ENCODE data around the gene SLC35F5. TPM values are rescaled to one million over a fixed set of nuclear protein-coding genes. Genes with fewer than 3 reads are reported as not detected.

Gene SLC35F5, protein sequence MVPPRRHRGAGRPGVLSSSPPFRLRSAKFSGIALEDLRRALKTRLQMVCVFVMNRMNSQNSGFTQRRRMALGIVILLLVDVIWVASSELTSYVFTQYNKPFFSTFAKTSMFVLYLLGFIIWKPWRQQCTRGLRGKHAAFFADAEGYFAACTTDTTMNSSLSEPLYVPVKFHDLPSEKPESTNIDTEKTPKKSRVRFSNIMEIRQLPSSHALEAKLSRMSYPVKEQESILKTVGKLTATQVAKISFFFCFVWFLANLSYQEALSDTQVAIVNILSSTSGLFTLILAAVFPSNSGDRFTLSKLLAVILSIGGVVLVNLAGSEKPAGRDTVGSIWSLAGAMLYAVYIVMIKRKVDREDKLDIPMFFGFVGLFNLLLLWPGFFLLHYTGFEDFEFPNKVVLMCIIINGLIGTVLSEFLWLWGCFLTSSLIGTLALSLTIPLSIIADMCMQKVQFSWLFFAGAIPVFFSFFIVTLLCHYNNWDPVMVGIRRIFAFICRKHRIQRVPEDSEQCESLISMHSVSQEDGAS
- 28.3 TPM for polyA plus RNA-seq (2013)

DNA sequence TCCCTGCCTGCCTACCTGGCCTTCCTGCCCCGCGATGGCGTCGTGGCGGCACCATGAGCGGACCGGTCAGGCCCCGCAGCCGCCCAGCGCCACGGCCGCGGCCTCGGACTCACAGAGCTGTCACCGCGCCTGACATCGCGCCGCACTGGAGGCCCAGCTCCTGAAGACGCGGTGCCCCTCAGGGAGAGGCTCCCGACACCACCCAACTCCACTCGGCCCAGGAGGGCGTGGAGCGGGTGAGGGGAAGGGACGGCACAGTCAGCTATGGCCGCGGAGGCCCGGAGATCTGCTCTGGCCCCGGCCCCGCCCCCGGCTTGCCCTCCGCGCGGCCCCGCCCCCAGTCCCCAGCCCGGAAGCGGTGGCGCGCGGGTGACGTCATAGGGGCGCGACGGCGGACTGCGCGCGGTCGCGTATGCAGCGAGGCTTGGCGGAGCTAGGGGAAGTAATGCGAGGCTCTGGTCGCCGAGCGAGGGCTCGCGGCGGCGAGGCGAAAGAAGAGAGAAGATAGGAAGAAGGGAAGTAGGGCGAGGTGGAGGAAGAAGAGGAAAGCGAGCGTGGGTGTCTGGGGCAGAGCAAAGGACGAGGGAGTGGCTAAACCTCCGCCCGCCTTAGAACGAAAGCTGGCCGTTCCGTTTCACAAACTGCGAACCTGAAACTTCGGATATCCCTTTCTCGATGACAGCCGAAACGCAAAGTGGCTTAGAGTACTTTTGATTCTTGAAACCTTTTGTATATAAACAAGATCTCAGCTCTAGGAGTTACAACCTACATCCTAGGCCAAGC is at the start of gene SLC35F5:
Gene SLC35F5 (minus strand): TSS at position 288 of the 783 bp plus-strand sequence. CDS start 233 bp downstream, at position 55.
- peaks cover 0 to 9% (median 3%) of the 10 kb centered on the region in 4 experiments for H3K36me3 ChIP-seq (ENCODE audit: control insufficient read depth in 4 of 4, insufficient read depth in 4 of 4, low read length in 3 of 4)
- 0% methylated on average over 59 of the region's 76 CpGs for WGBS (ENCODE audit: insufficient coverage)
- H3K4me3 ChIP-seq (ENCODE audit: control insufficient read depth in 1 of 7, extremely low read depth in 1 of 7, insufficient read depth in 4 of 7, low read depth in 2 of 7, low read length in 6 of 7) = peak within 1 kb of the TSS; percentile 64 to 99 (median 96)
- H3K9me3 ChIP-seq (ENCODE audit: control extremely low read depth in 1 of 5, control insufficient read depth in 4 of 5, insufficient read depth in 2 of 5, low read depth in 1 of 5, low read length in 4 of 5) = no peaks in the 10 kb centered on the region
- no peaks in the 10 kb centered on the region for H3K27me3 ChIP-seq (replicated peaks in 2 of 5; ENCODE audit: control insufficient read depth in 4 of 5, insufficient read depth in 5 of 5, low read length in 4 of 5)
- peak; percentile 92 to 96 (median 95) for DNase-seq
- peak within 1 kb of the TSS; percentile 78 to 96 for H3K27ac ChIP-seq (ENCODE audit: insufficient read depth in 1 of 2, low read depth in 1 of 2, low read length in 2 of 2, poor library complexity in 1 of 2, severe bottlenecking in 2 of 2)
- peaks cover 5 to 24% (median 15%) of the 10 kb centered on the region in 4 experiments for H3K4me1 ChIP-seq (ENCODE audit: control extremely low read depth in 1 of 4, control insufficient read depth in 4 of 4, insufficient read depth in 4 of 4, low read length in 3 of 4)
- POLR2A ChIA-PET = interaction anchor here (0.8 to 1.5 kb wide), 2 partner anchors 13 to 133 kb away, joined by 3 to 9 read pairs; partner anchors contain the start of gene ACTR3
- CTCF ChIA-PET = interaction anchor here (1.3 to 2.0 kb wide), 4 partner anchors 12 to 210 kb away, joined by 3 to 8 read pairs (median 6); no protein-coding TSS in a partner anchor

DNA sequence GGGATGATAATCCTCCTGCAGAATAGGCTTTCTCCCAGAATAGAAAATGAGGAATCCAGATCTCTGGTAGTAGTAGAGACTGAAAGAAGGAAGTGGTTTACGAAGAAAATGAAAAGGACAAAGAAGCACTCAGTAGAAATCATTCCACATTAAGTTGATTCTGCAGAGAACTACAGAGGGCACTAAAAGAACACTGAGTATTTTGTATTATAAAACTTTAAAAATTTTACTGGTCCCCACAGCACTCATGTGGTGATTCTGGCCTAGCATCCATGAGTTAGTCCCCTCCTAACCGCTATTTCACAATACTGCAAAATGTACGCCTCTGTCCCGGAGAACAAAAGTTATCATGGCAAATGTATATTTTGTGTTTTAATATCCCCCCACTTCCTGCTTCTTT is 42.9 kb upstream of the SLC35F5 start:
- H3K4me3 ChIP-seq (ENCODE audit: control insufficient read depth in 1 of 7, extremely low read depth in 1 of 7, insufficient read depth in 4 of 7, low read depth in 2 of 7, low read length in 6 of 7) = no peak overlapping the region
- H3K9me3 ChIP-seq (ENCODE audit: control extremely low read depth in 1 of 5, control insufficient read depth in 4 of 5, insufficient read depth in 2 of 5, low read depth in 1 of 5, low read length in 4 of 5) = no peaks in the 10 kb centered on the region
- ChIA-PET POLR2A (no interaction called here), CTCF (interaction anchor here (2.1 kb wide), 1 partner anchor 10 kb away, joined by 4 read pairs; no protein-coding TSS in a partner anchor)
- H3K36me3 ChIP-seq (ENCODE audit: control insufficient read depth in 4 of 4, insufficient read depth in 4 of 4, low read length in 3 of 4) = no peaks in the 10 kb centered on the region
- peaks cover 0 to 5% (median 2%) of the 10 kb centered on the region in 4 experiments for H3K4me1 ChIP-seq (ENCODE audit: control extremely low read depth in 1 of 4, control insufficient read depth in 4 of 4, insufficient read depth in 4 of 4, low read length in 3 of 4)
- DNase-seq = peak in 2 of 3 donors; percentile 14 to 16
- WGBS (ENCODE audit: insufficient coverage) = no CpG with 5 or more reads among the region's 4 CpGs
- H3K27me3 ChIP-seq (replicated peaks in 2 of 5; ENCODE audit: control insufficient read depth in 4 of 5, insufficient read depth in 5 of 5, low read length in 4 of 5) = no peaks in the 10 kb centered on the region
- H3K27ac ChIP-seq (ENCODE audit: insufficient read depth in 1 of 2, low read depth in 1 of 2, low read length in 2 of 2, poor library complexity in 1 of 2, severe bottlenecking in 2 of 2) = no peak overlapping the region

DNA sequence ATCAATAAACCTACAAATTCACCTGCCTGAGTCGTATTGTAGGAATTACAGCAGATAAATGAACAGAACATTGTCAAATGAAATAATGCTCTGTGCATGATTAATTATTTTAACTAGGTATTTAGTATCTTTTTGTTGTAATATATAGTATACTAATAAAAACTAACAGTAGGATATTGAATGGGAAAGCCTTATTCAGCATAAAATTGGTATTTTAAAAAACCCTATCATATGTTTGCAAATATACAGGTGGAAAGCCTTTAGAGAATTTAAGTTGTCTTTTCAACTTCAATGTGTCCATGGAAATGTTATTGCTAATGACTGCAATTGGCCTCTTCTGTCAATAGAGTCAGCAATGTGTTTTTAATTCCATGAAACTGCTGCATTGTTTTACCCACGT is 40.8 kb upstream of the SLC35F5 start:
- no peak overlapping the region for H3K27ac ChIP-seq (ENCODE audit: insufficient read depth in 1 of 2, low read depth in 1 of 2, low read length in 2 of 2, poor library complexity in 1 of 2, severe bottlenecking in 2 of 2)
- peaks cover 0 to 5% (median 3%) of the 10 kb centered on the region in 4 experiments for H3K4me1 ChIP-seq (ENCODE audit: control extremely low read depth in 1 of 4, control insufficient read depth in 4 of 4, insufficient read depth in 4 of 4, low read length in 3 of 4)
- no peaks in the 10 kb centered on the region for H3K36me3 ChIP-seq (ENCODE audit: control insufficient read depth in 4 of 4, insufficient read depth in 4 of 4, low read length in 3 of 4)
- no peaks in the 10 kb centered on the region for H3K9me3 ChIP-seq (ENCODE audit: control extremely low read depth in 1 of 5, control insufficient read depth in 4 of 5, insufficient read depth in 2 of 5, low read depth in 1 of 5, low read length in 4 of 5)
- H3K27me3 ChIP-seq (replicated peaks in 2 of 5; ENCODE audit: control insufficient read depth in 4 of 5, insufficient read depth in 5 of 5, low read length in 4 of 5) = no peaks in the 10 kb centered on the region
- CTCF ChIA-PET = no interaction called here
- WGBS (ENCODE audit: insufficient coverage) = 100% methylated on average over 1 of the region's 2 CpGs
- no peak overlapping the region for H3K4me3 ChIP-seq (ENCODE audit: control insufficient read depth in 1 of 7, extremely low read depth in 1 of 7, insufficient read depth in 4 of 7, low read depth in 2 of 7, low read length in 6 of 7)
- no peak for DNase-seq
- POLR2A ChIA-PET = no interaction called here

DNA sequence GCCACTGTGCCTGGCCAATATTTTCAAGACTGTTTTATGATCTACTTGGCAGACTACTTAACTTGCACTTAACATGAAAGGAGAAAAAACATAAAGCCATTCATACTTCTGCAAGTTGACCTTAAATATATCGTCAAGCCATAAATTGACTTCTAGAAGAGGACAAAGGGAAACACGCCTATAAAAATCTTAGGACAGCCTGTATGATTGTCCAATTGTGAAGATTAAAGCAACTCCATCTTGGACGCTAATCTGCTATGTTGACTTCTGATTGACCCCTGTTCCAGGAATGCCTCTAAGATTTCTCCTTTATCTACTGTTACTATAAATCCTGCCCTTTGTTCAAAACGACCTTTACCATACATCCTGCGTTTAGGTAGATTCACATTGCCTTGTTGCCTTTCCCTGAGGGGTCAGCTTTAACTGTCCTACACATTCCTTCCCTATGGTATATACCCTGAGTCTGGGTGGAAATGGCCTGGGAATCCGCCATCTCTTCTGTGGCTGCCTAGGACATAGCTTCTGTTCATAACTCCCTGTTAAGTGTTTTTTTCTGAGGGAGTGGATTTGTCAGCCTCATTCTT is 40.2 kb upstream of the SLC35F5 start:
- 100% methylated on average over 5 of the region's 6 CpGs for WGBS (ENCODE audit: insufficient coverage)
- CTCF ChIA-PET = no interaction called here
- Histone ChIP-seq H3K27ac (ENCODE audit: insufficient read depth in 1 of 2, low read depth in 1 of 2, low read length in 2 of 2, poor library complexity in 1 of 2, severe bottlenecking in 2 of 2) (no peak overlapping the region), H3K36me3 (ENCODE audit: control insufficient read depth in 4 of 4, insufficient read depth in 4 of 4, low read length in 3 of 4) (no peaks in the 10 kb centered on the region), H3K27me3 (replicated peaks in 2 of 5; ENCODE audit: control insufficient read depth in 4 of 5, insufficient read depth in 5 of 5, low read length in 4 of 5) (no peaks in the 10 kb centered on the region), H3K9me3 (ENCODE audit: control extremely low read depth in 1 of 5, control insufficient read depth in 4 of 5, insufficient read depth in 2 of 5, low read depth in 1 of 5, low read length in 4 of 5) (no peaks in the 10 kb centered on the region), H3K4me1 (ENCODE audit: control extremely low read depth in 1 of 4, control insufficient read depth in 4 of 4, insufficient read depth in 4 of 4, low read length in 3 of 4) (peaks cover 0 to 11% (median 3%) of the 10 kb centered on the region in 4 experiments), H3K4me3 (ENCODE audit: control insufficient read depth in 1 of 7, extremely low read depth in 1 of 7, insufficient read depth in 4 of 7, low read depth in 2 of 7, low read length in 6 of 7) (no peak overlapping the region)
- POLR2A ChIA-PET = no interaction called here
- no peak for DNase-seq

DNA sequence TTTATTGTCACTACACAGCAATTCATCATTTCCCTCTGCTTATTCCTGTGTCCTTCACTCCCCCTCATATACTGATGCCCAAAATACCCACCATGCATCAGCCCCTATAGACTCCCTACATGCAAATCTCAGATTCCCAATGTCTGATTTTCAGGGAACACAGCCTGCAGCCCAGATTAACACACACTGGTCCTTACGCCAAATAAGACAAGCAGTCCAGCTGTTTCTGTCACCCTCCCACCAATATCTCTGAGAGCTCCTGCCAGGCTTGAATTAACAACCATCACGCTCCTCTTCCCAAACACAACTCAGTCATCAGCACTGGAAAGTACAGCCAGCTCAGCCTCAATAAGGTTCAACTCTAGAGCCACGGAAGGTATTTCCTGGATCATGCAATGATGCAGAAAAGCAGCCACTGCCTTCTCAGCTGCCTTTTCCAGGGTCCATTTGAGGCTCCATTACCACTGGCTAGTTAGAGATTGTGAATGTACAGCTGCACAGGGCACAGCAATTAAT is 39.0 kb upstream of the SLC35F5 start:
- H3K27ac ChIP-seq (ENCODE audit: insufficient read depth in 1 of 2, low read depth in 1 of 2, low read length in 2 of 2, poor library complexity in 1 of 2, severe bottlenecking in 2 of 2) = no peak overlapping the region
- no peak for DNase-seq
- ChIA-PET CTCF (no interaction called here), POLR2A (no interaction called here)
- H3K9me3 ChIP-seq (ENCODE audit: control extremely low read depth in 1 of 5, control insufficient read depth in 4 of 5, insufficient read depth in 2 of 5, low read depth in 1 of 5, low read length in 4 of 5) = no peaks in the 10 kb centered on the region
- peaks cover 0 to 11% (median 3%) of the 10 kb centered on the region in 4 experiments for H3K4me1 ChIP-seq (ENCODE audit: control extremely low read depth in 1 of 4, control insufficient read depth in 4 of 4, insufficient read depth in 4 of 4, low read length in 3 of 4)
- no peaks in the 10 kb centered on the region for H3K27me3 ChIP-seq (replicated peaks in 2 of 5; ENCODE audit: control insufficient read depth in 4 of 5, insufficient read depth in 5 of 5, low read length in 4 of 5)
- WGBS (ENCODE audit: insufficient coverage) = 92% methylated on average over 3 of the region's 3 CpGs
- no peaks in the 10 kb centered on the region for H3K36me3 ChIP-seq (ENCODE audit: control insufficient read depth in 4 of 4, insufficient read depth in 4 of 4, low read length in 3 of 4)
- H3K4me3 ChIP-seq (ENCODE audit: control insufficient read depth in 1 of 7, extremely low read depth in 1 of 7, insufficient read depth in 4 of 7, low read depth in 2 of 7, low read length in 6 of 7) = no peak overlapping the region

DNA sequence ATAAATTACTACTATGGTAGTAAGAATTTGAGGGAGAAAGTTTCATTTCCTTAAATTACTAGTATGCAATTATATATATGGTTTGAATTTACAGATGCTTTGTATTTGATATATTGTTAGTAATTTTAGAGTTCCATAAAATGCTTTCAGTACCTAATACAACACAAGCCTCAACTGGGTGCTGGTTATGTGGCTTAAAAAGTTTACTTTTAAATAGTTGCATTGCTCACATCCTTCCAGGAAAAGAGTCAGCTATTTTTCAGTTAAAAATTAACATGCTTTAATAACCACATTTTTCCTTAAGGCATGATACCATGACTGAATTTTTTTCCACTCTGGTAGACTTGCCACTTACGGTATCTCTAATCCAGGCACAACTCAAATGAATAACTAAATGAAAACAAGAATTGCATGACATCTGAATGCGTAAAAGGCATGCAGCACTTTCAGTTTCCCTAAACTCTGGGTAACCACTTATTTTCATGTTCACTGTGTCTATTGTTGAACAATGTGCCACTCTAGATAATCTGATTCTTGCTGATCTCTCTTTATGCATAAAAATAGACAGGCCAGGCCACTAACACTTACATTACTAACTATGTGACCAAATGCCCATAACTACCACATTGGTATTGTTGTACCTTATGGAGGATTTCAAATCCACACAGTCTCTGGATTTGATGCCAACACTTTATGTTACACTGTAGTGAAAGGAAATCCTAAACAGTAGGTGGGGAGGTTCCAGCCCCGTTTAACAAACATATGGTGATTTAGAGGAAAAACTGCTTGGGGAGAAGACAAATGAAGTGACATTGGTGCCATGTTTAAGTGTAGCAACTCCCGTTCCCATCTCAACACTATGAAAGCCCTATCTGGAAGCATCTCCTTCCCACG is 35.5 kb upstream of the SLC35F5 start:
- Histone ChIP-seq H3K4me3 (ENCODE audit: control insufficient read depth in 1 of 7, extremely low read depth in 1 of 7, insufficient read depth in 4 of 7, low read depth in 2 of 7, low read length in 6 of 7) (peak overlapping the region in 2 of 7 experiments; percentile 33 to 52), H3K36me3 (ENCODE audit: control insufficient read depth in 4 of 4, insufficient read depth in 4 of 4, low read length in 3 of 4) (no peaks in the 10 kb centered on the region), H3K4me1 (ENCODE audit: control extremely low read depth in 1 of 4, control insufficient read depth in 4 of 4, insufficient read depth in 4 of 4, low read length in 3 of 4) (peaks cover 0 to 8% (median 0%) of the 10 kb centered on the region in 4 experiments), H3K27ac (ENCODE audit: insufficient read depth in 1 of 2, low read depth in 1 of 2, low read length in 2 of 2, poor library complexity in 1 of 2, severe bottlenecking in 2 of 2) (no peak overlapping the region), H3K9me3 (ENCODE audit: control extremely low read depth in 1 of 5, control insufficient read depth in 4 of 5, insufficient read depth in 2 of 5, low read depth in 1 of 5, low read length in 4 of 5) (no peaks in the 10 kb centered on the region), H3K27me3 (replicated peaks in 2 of 5; ENCODE audit: control insufficient read depth in 4 of 5, insufficient read depth in 5 of 5, low read length in 4 of 5) (no peaks in the 10 kb centered on the region)
- CTCF ChIA-PET = no interaction called here
- peak in 2 of 3 donors; percentile 20 to 39 for DNase-seq
- POLR2A ChIA-PET = interaction anchor here (0.6 kb wide), 1 partner anchor 122 kb away, joined by 4 read pairs; no protein-coding TSS in a partner anchor
- WGBS (ENCODE audit: insufficient coverage) = 42% methylated on average over 5 of the region's 5 CpGs

Data from common myeloid progenitor, CD34-positive (primary cell).